DOHH2 (cell line): ENCODE data around the gene CHI3L1.

Experiments
- H3F3A ChIP-seq: fragments of 200-600 bp; sonication (generic), shearing (Covaris generic); 2 replicates; pipeline ENCODE4 v1.6.0; 2016; ENCODE audit warnings: antibody characterized with exemption, mild to moderate bottlenecking; ENCODE audit not compliant: control insufficient read depth, insufficient read depth
- H3K27ac ChIP-seq: fragments of 200-600 bp; sonication (generic); 2 replicates; pipeline ENCODE4 v1.5.1; 2014; ENCODE audit warnings: low read depth, mild to moderate bottlenecking, low read length, moderate library complexity
- H3K27me3 ChIP-seq: fragments of 200-600 bp; sonication (generic); 2 replicates; pipeline ENCODE4 v1.6.1; 2014; ENCODE audit warnings: mild to moderate bottlenecking, low read length, mixed read lengths; ENCODE audit not compliant: control insufficient read depth
- H3K36me3 ChIP-seq: fragments of 200-600 bp; sonication (generic); 2 replicates; pipeline ENCODE4 v1.6.1; 2014; ENCODE audit warnings: mild to moderate bottlenecking, low read length, moderate library complexity, mixed read lengths; ENCODE audit not compliant: control insufficient read depth
- H3K4me1 ChIP-seq: fragments of 200-600 bp; sonication (generic); 2 replicates; pipeline ENCODE4 v1.6.1; 2014; ENCODE audit warnings: mild to moderate bottlenecking, low read length, mixed read lengths; ENCODE audit not compliant: control insufficient read depth
- H3K4me2 ChIP-seq: fragments of 200-600 bp; sonication (generic); 2 replicates; pipeline ENCODE4 v1.6.0; 2014; ENCODE audit warnings: mild to moderate bottlenecking, low read length, moderate library complexity
- H3K4me3 ChIP-seq: fragments of 200-600 bp; sonication (generic); 2 replicates; pipeline ENCODE4 v1.5.1; 2014; ENCODE audit warnings: mild to moderate bottlenecking, low read length, mixed read lengths
- H3K79me2 ChIP-seq: fragments of 200-600 bp; sonication (generic); 2 replicates; pipeline ENCODE4 v1.6.1; 2014; ENCODE audit warnings: mild to moderate bottlenecking, low read length, mixed read lengths; ENCODE audit not compliant: control insufficient read depth
- H3K9me2 ChIP-seq: fragments of 200-600 bp; sonication (generic); replicated peaks from 2 replicates; pipeline ENCODE4 v1.6.1; 2014; ENCODE audit warnings: mild to moderate bottlenecking, low read length, mixed read lengths; ENCODE audit not compliant: control insufficient read depth
- H3K9me3 ChIP-seq: fragments of 200-600 bp; sonication (generic); 2 replicates; pipeline ENCODE4 v1.6.1; 2014; ENCODE audit warnings: antibody characterized with exemption, low read length, mixed read lengths; ENCODE audit not compliant: control insufficient read depth, insufficient read depth
- H4K20me1 ChIP-seq: fragments of 200-600 bp; sonication (generic); 2 replicates; pipeline ENCODE4 v1.6.0; 2014; ENCODE audit warnings: low read depth, mild to moderate bottlenecking, antibody characterized with exemption, low read length, moderate library complexity; ENCODE audit not compliant: control insufficient read depth, insufficient read depth
- CTCF ChIP-seq: fragments of 200-600 bp; sonication (generic); IDR thresholded peaks from one replicate; pipeline ENCODE4 v1.5.1; 2014; ENCODE audit warnings: antibody characterized with exemption, mild to moderate bottlenecking, low read depth, low read length; ENCODE audit not compliant: poor library complexity, severe bottlenecking
- EZH2phosphoT487 ChIP-seq: fragments of 200-600 bp; sonication (generic); IDR thresholded peaks from 2 replicates; pipeline ENCODE4 v1.6.1; 2017; ENCODE audit warnings: borderline replicate concordance, mild to moderate bottlenecking, antibody characterized with exemption, low read length, moderate library complexity, mixed read lengths

The CHI3L1 gene

DNA sequence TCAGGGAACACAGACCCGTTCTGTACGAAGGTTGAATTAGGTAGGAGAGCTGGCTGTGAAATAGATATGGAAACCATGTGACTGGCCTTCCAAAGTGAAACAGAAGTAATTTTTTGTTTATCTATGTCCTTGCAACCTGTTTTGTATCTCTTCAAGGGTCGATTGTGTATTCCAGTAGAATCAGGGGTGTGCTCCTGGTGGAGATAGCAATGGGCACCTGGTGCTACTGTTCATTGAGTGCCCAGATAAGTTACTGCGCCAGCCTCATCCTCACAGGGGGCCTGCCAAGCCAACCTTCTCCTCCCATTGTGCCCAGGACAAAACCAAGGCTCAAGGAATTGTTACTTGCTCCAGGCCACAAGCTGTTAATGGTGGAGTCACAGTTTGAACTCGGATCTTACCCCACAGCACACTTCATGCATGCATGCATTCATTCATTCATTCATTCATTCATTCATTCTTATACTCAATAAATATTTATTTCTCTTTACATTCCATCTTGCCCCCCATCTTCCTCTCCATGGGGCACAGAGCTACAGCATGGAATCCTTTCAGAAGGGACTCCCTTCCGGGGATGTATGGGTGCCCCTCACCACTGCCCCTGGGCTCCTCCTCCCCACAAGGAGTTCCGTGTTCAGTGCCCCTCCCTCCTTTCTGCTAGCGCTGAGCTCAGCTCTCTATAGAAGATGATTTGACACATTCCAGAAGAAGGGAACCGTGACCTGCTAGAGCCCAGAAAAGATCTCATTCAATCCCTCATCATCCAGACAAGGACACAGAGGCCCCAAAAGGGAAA lies 34.9 kb downstream of the CHI3L1 start:
- no peaks in the 10 kb centered on the region for H3K36me3 ChIP-seq
- H3F3A ChIP-seq: no peaks in the 10 kb centered on the region
- H3K4me3 ChIP-seq: no peak overlapping the region
- no peak overlapping the region for H3K27ac ChIP-seq
- no peaks in the 10 kb centered on the region for H3K9me2 ChIP-seq
- no peaks in the 10 kb centered on the region for H4K20me1 ChIP-seq
- no peak for TF ChIP-seq CTCF
- TF ChIP-seq EZH2phosphoT487: no peak
- H3K4me2 ChIP-seq: no peak overlapping the region
- no peaks in the 10 kb centered on the region for H3K79me2 ChIP-seq
- no peaks in the 10 kb centered on the region for H3K9me3 ChIP-seq
- no peaks in the 10 kb centered on the region for H3K4me1 ChIP-seq
- H3K27me3 ChIP-seq: peaks cover 18% of the 10 kb centered on the region

- H4K20me1 ChIP-seq: no peaks in the 10 kb centered on the region
- no peaks in the 10 kb centered on the region for H3F3A ChIP-seq
- H3K27me3 ChIP-seq: peaks cover 17% of the 10 kb centered on the region
- no peaks in the 10 kb centered on the region for H3K9me2 ChIP-seq
- no peaks in the 10 kb centered on the region for H3K79me2 ChIP-seq
- no peaks in the 10 kb centered on the region for H3K9me3 ChIP-seq
- H3K4me1 ChIP-seq: no peaks in the 10 kb centered on the region
- no peaks in the 10 kb centered on the region for H3K36me3 ChIP-seq
- no peak overlapping the region for H3K4me3 ChIP-seq
- H3K27ac ChIP-seq: no peak overlapping the region
- TF ChIP-seq EZH2phosphoT487: no peak
- TF ChIP-seq CTCF: no peak
- H3K4me2 ChIP-seq: no peak overlapping the region
Observed at GRCh38 chr1:203150511-203151297, 35.8 kb downstream of the CHI3L1 start.

- H3K9me3 ChIP-seq: no peaks in the 10 kb centered on the region
- no peaks in the 10 kb centered on the region for H3K4me1 ChIP-seq
- no peaks in the 10 kb centered on the region for H3K9me2 ChIP-seq
- no peak overlapping the region for H3K4me2 ChIP-seq
- H3F3A ChIP-seq: no peaks in the 10 kb centered on the region
- peaks cover 12% of the 10 kb centered on the region; the same call in 1 of the 2 replicates for H3K27me3 ChIP-seq
- no peak overlapping the region for H3K27ac ChIP-seq
- no peak overlapping the region for H3K4me3 ChIP-seq
- H3K79me2 ChIP-seq: no peaks in the 10 kb centered on the region
- TF ChIP-seq CTCF (no peak), EZH2phosphoT487 (no peak)
- no peaks in the 10 kb centered on the region for H4K20me1 ChIP-seq
- no peaks in the 10 kb centered on the region for H3K36me3 ChIP-seq
Observed at GRCh38 chr1:203149188-203149840, 37.2 kb downstream of the CHI3L1 start.
